HTERT RPE-1 (cell line): ENCODE measurements around the gene SIDT1.

ENCODE experiments used
- in situ Hi-C: fragments of 300-500 bp; cut with MboI; formaldehyde crosslinking; loops from 4 replicates; pipeline ENCODE4 v1.14.3; 2020; ENCODE audit warnings: low sequenced_read_pairs

The SIDT1 gene

DNA sequence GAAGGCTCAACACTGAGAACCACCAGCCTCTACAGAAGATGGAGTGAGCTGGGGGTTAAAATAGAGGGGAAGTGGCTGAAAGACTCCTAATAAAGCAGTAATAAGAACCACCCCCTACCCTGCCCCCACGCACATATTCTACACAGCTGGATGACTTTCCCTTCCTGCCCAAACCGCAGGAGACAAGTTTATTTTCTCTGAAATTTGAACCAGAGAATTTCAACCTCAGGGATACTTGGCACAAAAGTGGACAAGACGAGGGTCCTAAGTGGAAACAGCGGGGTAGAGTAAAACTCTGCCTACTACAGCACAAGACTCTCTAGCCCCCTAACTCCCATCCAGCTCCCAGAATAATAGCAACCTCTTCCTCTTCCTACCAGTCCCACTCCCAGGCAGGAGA lies 135.7 kb downstream of the SIDT1 start:
- in situ Hi-C loops: no loop called here

DNA sequence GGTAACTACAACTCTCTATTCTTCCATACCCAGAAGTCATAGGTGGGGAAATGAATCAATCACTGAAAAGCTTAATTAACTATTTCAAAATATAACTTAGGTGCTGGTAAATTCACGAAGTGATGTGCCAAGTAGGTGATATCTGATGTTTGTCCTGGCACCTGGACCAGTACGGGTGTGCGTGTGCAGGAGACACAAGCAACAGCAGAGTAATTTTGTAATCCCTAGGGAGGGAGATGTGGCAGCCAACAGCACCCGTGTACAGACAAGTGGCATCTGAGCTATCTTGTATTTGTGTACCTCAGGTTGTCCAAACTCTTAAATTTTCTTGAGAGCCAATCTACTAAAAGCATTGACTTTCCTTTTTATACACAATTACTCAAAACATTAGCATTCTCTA lies 141.2 kb downstream of the SIDT1 start:
- in situ Hi-C loops: no loop called here

DNA sequence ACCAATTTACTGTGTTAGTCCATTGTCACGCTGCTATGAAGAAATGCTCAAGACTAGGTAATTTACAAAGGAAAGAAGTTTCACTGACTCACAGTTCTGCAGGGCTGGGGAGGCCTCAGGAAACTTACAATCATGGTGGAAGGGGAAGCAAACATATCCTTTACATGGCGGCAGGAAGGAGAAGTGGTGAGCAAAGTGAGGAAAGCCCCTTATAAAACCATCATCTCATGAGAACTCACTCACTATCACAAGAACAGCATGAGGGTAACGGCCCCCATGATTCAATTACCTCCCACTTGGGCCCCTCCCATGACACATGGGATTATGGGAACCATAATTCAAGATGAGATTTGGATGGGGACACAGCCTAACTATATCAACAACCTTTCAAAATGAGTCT lies 143.9 kb downstream of the SIDT1 start:
- in situ Hi-C loops: no loop called here

DNA sequence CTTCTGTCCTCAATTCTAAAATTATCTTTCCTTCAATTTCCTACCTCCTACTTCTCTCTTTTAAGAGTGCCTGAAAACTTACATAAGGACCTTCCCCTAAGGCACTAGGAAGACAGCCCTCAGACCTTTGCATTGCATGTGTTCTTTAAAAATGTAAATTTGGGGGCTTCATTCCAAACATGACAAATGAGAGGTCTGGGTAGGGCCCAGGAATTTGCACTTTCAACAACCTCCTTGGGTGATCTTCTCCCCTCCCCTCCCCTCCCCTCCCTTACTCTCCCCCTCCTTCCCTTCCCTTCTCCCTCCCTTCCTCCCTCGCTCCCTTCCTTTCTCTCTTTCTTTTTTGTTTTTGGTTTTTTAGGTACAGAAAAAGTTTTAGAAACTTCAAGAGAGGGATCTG lies 145.4 kb downstream of the SIDT1 start:
- in situ Hi-C loops: no loop called here

DNA sequence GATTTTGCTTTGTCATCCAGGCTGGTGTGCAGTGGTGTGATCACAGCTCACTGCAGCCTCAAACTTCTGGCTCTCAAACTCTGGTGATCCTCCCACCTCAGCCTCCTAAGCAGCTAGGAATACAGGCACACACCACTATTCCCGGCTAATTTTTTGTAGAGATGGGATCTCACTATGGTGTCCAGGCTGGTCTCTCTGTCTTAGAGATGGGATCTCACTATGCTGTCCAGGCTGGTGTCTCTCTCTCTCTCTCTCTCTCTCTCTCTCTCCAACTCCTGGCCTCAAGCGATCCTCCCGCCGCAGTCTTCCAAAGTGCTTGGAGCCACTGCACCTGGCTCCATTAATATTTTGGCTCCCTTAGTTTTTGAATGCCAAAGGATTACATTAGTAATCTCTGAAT lies 146.4 kb downstream of the SIDT1 start:
- in situ Hi-C loops: no loop called here
